HCT116 (cell line): ENCODE measurements around the gene DDN.

Experiments
- ELF1 ChIP-seq: IDR thresholded peaks from 2 replicates; pipeline ENCODE4 v1.6.1; 2012; ENCODE audit warnings: low read depth, borderline replicate concordance
- POLR2AphosphoS5 ChIP-seq: IDR thresholded peaks from 2 replicates; pipeline ENCODE4 v1.6.1; 2011; ENCODE audit warnings: mild to moderate bottlenecking, low read depth, low read length, moderate library complexity
- RAD21 ChIP-seq: IDR thresholded peaks from 2 replicates; pipeline ENCODE4 v1.6.1; 2012; ENCODE audit warnings: low read depth, mild to moderate bottlenecking
- YY1 ChIP-seq: IDR thresholded peaks from 2 replicates; pipeline ENCODE4 v1.6.1; 2011; ENCODE audit warnings: low read length, low read depth, moderate library complexity, mild to moderate bottlenecking; ENCODE audit not compliant: insufficient replicate concordance; ENCODE audit errors: extremely low read depth

GRCh38 chr12:48954841-48955501 is 44.2 kb downstream of the DDN start:
- no peak for TF ChIP-seq ELF1
- no peak for TF ChIP-seq YY1
- no peak for TF ChIP-seq RAD21
- no peak for TF ChIP-seq POLR2AphosphoS5
